Heart right ventricle (tissue), 16 donors: ENCODE measurements around the gene GSTM2. TPM values are rescaled to one million over a fixed set of nuclear protein-coding genes. Genes with fewer than 3 reads are reported as not detected.
A peak's percentile ranks its signal among the peaks of the same experiment; 100 is the strongest.
"Not testable (repeated sequence)": the region's sequence is repeated elsewhere in the genome, so short reads cannot be mapped to it uniquely, and the experiment has no call there.

ENCODE experiments used
- ATAC-seq, 8 donors: fragments of 200-7000 bp; cut with Tn5 transposase; one replicate each; pipeline ENCODE4 v1.9.1; 2020; ENCODE audit warnings: mild to moderate bottlenecking in 8 of 8, moderate library complexity in 8 of 8, moderate number of reproducible peaks in 1 of 8
- DNase-seq, 2 donors: peaks; one replicate each; pipeline ENCODE4 v3.0.0-alpha.2; 2020
- H3K27ac ChIP-seq, 10 donors: fragments of 200-600 bp; sonication (generic) in 2 of 10; one replicate each; pipeline versions ENCODE4 v1.5.0 to v1.8.0; 2020 to 2022; ENCODE audit warnings: mild to moderate bottlenecking in 3 of 10
- H3K27me3 ChIP-seq, 7 donors: fragments of 200-600 bp; one replicate each; pipeline ENCODE4 v1.8.0; 2021 to 2022; ENCODE audit warnings: mild to moderate bottlenecking in 2 of 7
- H3K36me3 ChIP-seq, 9 donors: fragments of 200-600 bp; sonication (generic) in 1 of 9; one replicate each; pipeline versions ENCODE4 v1.5.0 to v1.8.0; 2020 to 2022; ENCODE audit warnings: mild to moderate bottlenecking in 2 of 9
- H3K4me1 ChIP-seq, 9 donors: fragments of 200-600 bp; sonication (generic) in 1 of 9; one replicate each; pipeline versions ENCODE4 v1.5.0 to v1.8.0; 2020 to 2022; ENCODE audit warnings: mild to moderate bottlenecking in 4 of 9
- H3K4me3 ChIP-seq, 10 donors: fragments of 200-600 bp; sonication (generic) in 2 of 10; one replicate each; pipeline versions ENCODE4 v1.5.0 to v1.8.0; 2020 to 2022; ENCODE audit warnings: mild to moderate bottlenecking in 7 of 10, moderate library complexity in 2 of 10
- H3K9me3 ChIP-seq, 11 donors: fragments of 200-600 bp in 10 of 11; sonication (generic) in 2 of 11; one replicate each; pipeline versions ENCODE4 v1.5.0 to v1.8.0; 2013 to 2022; ENCODE audit warnings: mild to moderate bottlenecking in 2 of 11, control low read depth in 1 of 11, moderate library complexity in 1 of 11
- WGBS, 2 donors: extraction: QIAGEN DNeasy Blood & Tissue Kit; methylation state at CpG; one replicate each; pipeline ENCODE4 v1.1.7; 2013; ENCODE audit warnings: inconsistent platforms in 1 of 2; 5-methylcytosine and 5-hydroxymethylcytosine counted together
- intact Hi-C, 10 donors: fragments of 100-400 bp; cut with DNase I; formaldehyde crosslinking; loops; one replicate each; pipeline versions ENCODE4 v1.11.1 to v1.14.2; 2022
- polyA plus RNA-seq, 2 donors: library from polyadenylated mRNA; stranded (reverse); fragments of 200-250 nt; gene quantifications; one replicate each; pipeline ENCODE4 v1.2.3, GENCODE V29; 2013
- total RNA-seq, 10 donors: library from RNA; stranded (reverse); fragmentation: NEBNext Ultra II Directional in 3 of 10; extraction: Animal tissue kit (Norgen Biotek cat#: 25700) in 3 of 10; gene quantifications; one replicate each; pipeline versions ENCODE4 v1.2.1 to v1.2.4, GENCODE V29; 2021 to 2023
- TF ChIP-seq, protein P1 (sequence below), 9 donors: fragments of 200-600 bp; sonication (generic) in 2 of 9; IDR thresholded peaks; one replicate each; pipeline versions ENCODE4 v1.5.0 to v1.8.0; 2021 to 2022; ENCODE audit warnings: antibody characterized with exemption in 9 of 9, mild to moderate bottlenecking in 5 of 9, moderate library complexity in 1 of 9
- donor health status: Arrhythmogenic right ventricular cardiomyopathy.
- donor health status: ischemic (EF 13 %, LVEDD 7.1; RV severe dilation, severe dysfunction).
- donor health status: healthy with polysubstance abuse.
- donor health status: DM: no; HTN: yes; CAD: no.
- donor health status: DM: no; HTN: no; CAD: no.
- donor health status: ischemic (EF 25% LVEDD 6.9; RV normal size, moderate dysfunction).
- donor health status: ischemic (EF 25% LVEDD 5.7; RV mildly dilated, moderate dysfunction).
- donor health status: healthy.
- donor health status: DM: yes; HTN: yes; CAD: no.
- donor health status: Ischemic cardiomyopathy.
- donor health status: ischemic (EF 35%, LVEDD 5.7; RV mildly dilated, moderate dysfunction).
- donor health status: nonischemic (EF 11% LVEDD 7.7; RV severe dilation, severe dysfunction).
- donor health status: DM: yes; HTN: yes; CAD: no.
- donor health status: PGD.
- donor health status: ischemic (EF 29% LVEDD 5.4; RV normal size, mild dysfunction).
- donor health status: nonischemic (EF 23%, LVEDD 6.1; RV moderate dilation, normal function).

Gene GSTM2
- total and polyA plus RNA-seq, 12 donors, result 23.1 to 113 (median 68.1) TPM

DNA sequence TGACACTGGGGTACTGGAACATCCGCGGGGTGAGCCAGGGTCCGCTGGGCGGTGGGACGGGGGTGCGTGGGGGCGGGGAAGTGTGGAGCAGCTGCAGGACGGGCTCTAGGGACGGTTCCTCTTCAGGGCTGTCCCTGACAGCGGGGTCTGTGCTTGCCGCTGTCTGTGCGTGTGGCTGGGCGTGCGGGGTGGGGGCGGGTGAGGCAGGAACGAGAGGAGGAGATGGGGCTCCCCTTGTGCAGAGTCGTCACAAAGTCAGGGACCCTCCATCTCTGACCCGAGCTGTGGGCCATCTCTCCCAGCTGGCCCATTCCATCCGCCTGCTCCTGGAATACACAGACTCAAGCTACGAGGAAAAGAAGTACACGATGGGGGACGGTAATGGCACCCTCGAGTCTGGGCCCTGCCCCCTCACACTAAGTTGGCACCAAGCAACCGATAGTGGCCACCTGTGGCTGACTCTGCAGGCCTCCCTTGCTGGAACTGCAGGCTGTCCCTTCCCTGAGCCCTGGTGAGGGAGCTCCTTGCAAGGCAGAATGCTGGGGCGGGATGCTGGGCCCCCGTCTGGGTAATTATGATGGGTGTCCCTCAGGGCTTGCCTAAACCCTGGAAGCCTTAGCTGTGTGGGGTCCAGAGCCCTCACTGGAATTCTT, 392 bp downstream of the GSTM2 start:
- H3K36me3 ChIP-seq, result peaks cover 0 to 27% (median 0%) of the 10 kb centered on the region in 9 donors
- H3K27ac ChIP-seq, result peak overlapping the region in 8 of 10 donors; percentile 20 to 61 (median 50)
- H3K27me3 ChIP-seq, result no peaks in the 10 kb centered on the region
- TF ChIP-seq, protein P1, sequence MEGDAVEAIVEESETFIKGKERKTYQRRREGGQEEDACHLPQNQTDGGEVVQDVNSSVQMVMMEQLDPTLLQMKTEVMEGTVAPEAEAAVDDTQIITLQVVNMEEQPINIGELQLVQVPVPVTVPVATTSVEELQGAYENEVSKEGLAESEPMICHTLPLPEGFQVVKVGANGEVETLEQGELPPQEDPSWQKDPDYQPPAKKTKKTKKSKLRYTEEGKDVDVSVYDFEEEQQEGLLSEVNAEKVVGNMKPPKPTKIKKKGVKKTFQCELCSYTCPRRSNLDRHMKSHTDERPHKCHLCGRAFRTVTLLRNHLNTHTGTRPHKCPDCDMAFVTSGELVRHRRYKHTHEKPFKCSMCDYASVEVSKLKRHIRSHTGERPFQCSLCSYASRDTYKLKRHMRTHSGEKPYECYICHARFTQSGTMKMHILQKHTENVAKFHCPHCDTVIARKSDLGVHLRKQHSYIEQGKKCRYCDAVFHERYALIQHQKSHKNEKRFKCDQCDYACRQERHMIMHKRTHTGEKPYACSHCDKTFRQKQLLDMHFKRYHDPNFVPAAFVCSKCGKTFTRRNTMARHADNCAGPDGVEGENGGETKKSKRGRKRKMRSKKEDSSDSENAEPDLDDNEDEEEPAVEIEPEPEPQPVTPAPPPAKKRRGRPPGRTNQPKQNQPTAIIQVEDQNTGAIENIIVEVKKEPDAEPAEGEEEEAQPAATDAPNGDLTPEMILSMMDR (IDR thresholded peaks at IDR 0.05), result no peak
- peaks cover 0 to 20% (median 9%) of the 10 kb centered on the region in 9 donors for H3K4me1 ChIP-seq
- WGBS, 2 donors, result 4 to 7% methylated on average over 26 of the region's 26 CpGs
- peak overlapping the region; percentile 25 to 72 (median 61) for H3K4me3 ChIP-seq
- intact Hi-C loops, result no loop called here
- peak; percentile 7 to 75 (median 48) for ATAC-seq
- no peaks in the 10 kb centered on the region for H3K9me3 ChIP-seq
- DNase-seq, result no peak

DNA sequence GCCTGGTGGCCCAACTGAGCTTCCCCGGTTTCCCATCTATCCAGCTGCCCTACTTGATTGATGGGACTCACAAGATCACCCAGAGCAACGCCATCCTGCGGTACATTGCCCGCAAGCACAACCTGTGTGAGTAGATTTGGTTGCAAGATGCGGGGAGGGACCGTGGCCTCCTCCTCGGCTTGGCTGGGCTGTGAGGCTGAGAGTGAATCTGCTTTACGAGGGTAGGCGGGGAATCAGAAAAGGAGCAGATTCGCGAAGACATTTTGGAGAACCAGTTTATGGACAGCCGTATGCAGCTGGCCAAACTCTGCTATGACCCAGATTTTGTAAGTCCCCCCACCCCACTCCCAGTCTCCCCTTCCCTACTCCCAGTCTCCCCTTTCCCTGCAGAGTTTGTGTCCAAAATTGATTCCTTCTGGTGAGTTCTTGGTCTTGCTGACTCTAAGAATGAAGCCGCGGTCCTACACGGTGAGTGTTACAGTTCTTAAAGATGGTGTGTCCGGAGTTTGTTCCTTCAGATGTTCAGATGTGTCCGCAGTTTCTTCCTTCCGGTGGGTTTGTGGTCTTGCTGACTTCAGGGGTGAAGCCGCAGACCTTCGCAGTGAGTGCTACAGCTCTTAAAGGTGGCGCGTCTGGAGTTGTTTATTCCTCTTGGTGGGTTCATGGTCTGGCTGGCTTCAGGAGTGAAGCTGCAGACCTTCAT, 1.5 kb downstream of the GSTM2 start:
- Histone ChIP-seq H3K27ac (no peak overlapping the region), H3K27me3 (no peaks in the 10 kb centered on the region), H3K4me3 (no peak overlapping the region), H3K4me1 (peaks cover 0 to 14% (median 9%) of the 10 kb centered on the region in 9 donors), H3K36me3 (peaks cover 0 to 32% (median 0%) of the 10 kb centered on the region in 9 donors), H3K9me3 (no peaks in the 10 kb centered on the region)
- intact Hi-C loops, result no loop called here
- WGBS, 2 donors, result 94 to 96% methylated on average over 22 of the region's 22 CpGs
- no peak for ATAC-seq
- TF ChIP-seq, protein P1 (IDR thresholded peaks at IDR 0.05), result no peak
- no peak for DNase-seq

DNA sequence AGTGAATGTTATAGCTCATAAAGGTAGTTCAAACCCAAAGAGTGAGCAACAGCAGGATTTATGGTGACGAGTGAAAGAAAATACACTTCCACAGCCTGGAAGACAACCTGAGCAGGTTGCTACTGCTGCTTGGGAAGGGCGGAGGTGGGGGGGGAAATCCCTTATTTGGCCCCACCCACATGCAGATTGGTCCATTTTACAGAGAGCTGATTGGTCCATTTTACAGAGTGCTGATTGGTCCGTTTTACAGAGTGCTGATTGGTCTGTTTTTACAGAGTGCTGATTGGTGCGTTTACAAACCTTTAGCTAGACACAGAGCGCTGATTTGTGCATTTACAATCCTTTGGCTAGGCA, 2.1 kb downstream of the GSTM2 start:
- H3K27me3 ChIP-seq, ATAC-seq, intact Hi-C loops, H3K9me3 ChIP-seq, H3K4me3 ChIP-seq, DNase-seq, H3K27ac ChIP-seq: not testable (repeated sequence)
- WGBS, 2 donors, result 89 to 94% methylated on average over 5 of the region's 5 CpGs
- H3K4me1 ChIP-seq, result peaks cover 0 to 14% (median 9%) of the 10 kb centered on the region in 9 donors
- H3K36me3 ChIP-seq, result peaks cover 0 to 29% (median 0%) of the 10 kb centered on the region in 9 donors

DNA sequence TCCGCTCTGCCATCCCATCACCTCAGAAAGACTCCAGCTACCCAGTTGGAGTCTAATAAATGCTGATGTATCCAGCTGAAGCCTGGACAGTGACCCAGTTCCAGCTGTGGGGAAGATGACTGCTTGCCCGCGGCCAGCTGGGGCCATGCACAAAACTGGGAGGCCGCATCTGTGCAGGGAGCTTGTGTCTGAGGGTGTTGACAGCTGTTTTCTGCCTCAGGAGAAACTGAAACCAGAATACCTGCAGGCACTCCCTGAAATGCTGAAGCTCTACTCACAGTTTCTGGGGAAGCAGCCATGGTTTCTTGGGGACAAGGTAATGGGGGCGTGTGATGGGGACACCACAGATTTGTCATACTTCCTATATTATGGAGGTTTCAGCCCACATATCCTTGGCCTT, 3.2 kb downstream of the GSTM2 start:
- TF ChIP-seq, protein P1 (IDR thresholded peaks at IDR 0.05), result no peak
- Histone ChIP-seq H3K4me3 (no peak overlapping the region), H3K4me1 (peaks cover 0 to 14% (median 9%) of the 10 kb centered on the region in 9 donors), H3K36me3 (peaks cover 0 to 19% (median 0%) of the 10 kb centered on the region in 9 donors), H3K9me3 (no peaks in the 10 kb centered on the region), H3K27ac (no peak overlapping the region), H3K27me3 (no peaks in the 10 kb centered on the region)
- DNase-seq (no peak), ATAC-seq (no peak)
- 91 to 94% methylated on average over 5 of the region's 5 CpGs for WGBS, 2 donors
- intact Hi-C loops, result no loop called here

DNA sequence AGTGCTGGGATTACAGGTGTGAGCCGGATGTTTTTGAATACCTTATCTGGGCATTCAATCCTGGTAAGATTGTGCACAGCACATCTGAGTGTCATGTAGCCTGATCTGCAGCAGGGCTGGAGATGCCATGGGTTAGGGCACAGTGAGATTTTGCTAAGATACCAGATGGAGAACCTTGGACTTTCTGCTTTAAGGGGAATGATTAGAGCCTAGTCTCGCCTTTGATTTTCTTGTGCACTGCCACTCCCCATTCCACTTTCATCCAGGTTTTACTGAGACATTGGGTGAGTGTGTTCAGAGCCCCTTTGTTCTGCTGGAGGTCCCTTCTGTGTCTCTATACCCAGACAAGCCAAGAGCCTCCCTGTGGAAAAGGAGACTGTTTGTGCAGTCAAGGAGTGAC, 6.0 kb downstream of the GSTM2 start:
- H3K9me3 ChIP-seq, DNase-seq, H3K27me3 ChIP-seq, intact Hi-C loops, H3K4me3 ChIP-seq, H3K4me1 ChIP-seq, H3K27ac ChIP-seq, ATAC-seq: not testable (repeated sequence)
- 91 to 93% methylated on average over 2 of the region's 2 CpGs for WGBS, 2 donors
- peaks cover 0 to 18% (median 0%) of the 10 kb centered on the region in 9 donors for H3K36me3 ChIP-seq

DNA sequence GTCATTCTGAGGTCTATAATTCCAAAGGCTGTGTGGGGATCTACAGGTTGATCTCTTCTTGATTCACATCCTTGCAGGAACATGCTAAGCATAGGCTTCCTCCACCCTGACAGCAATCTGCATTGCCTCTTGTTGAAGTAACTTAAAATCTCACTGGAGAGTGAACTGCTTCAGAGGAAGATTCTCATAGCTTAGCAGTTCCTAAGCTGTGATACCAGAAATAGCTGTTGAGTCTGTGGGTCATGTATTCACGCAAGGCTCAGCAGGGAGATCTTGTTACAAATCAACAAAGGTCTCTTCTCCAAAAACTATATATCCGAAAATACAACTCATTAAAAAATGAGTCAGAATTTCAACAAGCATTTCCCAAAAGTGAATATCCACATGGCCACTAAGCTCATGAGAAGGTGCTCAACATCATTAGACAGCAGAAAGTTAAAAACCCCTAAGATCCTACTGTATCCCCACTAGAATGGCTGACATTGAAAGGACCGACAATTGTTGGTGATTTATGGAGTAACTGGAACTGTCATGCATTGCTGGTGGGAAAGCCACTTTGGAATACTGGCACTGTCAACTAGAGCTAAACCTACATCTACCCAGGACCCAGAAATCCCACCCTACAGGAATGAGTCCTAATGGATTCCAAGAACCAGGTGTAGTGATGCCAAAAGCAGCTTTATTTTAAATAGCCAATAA, 9.0 kb downstream of the GSTM2 start:
- ATAC-seq, H3K4me1 ChIP-seq, H3K36me3 ChIP-seq, H3K9me3 ChIP-seq, intact Hi-C loops, H3K4me3 ChIP-seq, H3K27ac ChIP-seq, DNase-seq, H3K27me3 ChIP-seq: not testable (repeated sequence)
- 75 to 89% methylated on average over 3 of the region's 3 CpGs for WGBS, 2 donors
